ENCODE measurements around the gene TNFSF10.

GRCh38 chr3:172562871-172563865, 39.9 kb upstream of the TNFSF10 start:
- no peak for TF ChIP-seq CTCF (IDR thresholded peaks at IDR 0.05; ENCODE audit: low read length)
- no peak for TF ChIP-seq EZH2 (optimal IDR thresholded peaks at IDR 0.05; ENCODE audit: low read depth, low read length)

Measured in MM.1S (cell line).